HepG2 (cell line): ENCODE results near the gene KIF22. TPM values are rescaled to one million over a fixed set of nuclear protein-coding genes. Genes with fewer than 3 reads are reported as not detected.

Experiments
- ATAC-seq: fragments of 200-7000 bp; cut with Tn5 transposase; 3 replicates; pipeline ENCODE4 v1.9.1; 2020; ENCODE audit warnings: mild to moderate bottlenecking, moderate library complexity
- BruUV-seq: library from RNA; stranded (reverse); fragments of 400-500 nt; replicated peaks from 2 replicates; lab custom pipeline; 2021; lab: Mats Ljungman, UMichigan
- CTCF ChIA-PET: fragments of 300-600 bp; formaldehyde crosslinking; extraction: SDS; loops from one replicate; lab custom pipeline; 2021; ENCODE audit warnings: low total read pairs, inconsistent platforms, low intra/inter-chr PET ratio; lab: Yijun Ruan, JAX
- POLR2A ChIA-PET: fragments of 350-600 bp; sonication (Branson Sonifier 250); formaldehyde crosslinking; loops from one replicate; lab custom pipeline; 2020; ENCODE audit warnings: antibody characterized with exemption, inconsistent platforms; lab: Yijun Ruan, JAX
- DNase-seq: peaks from one replicate; pipeline ENCODE4 v3.0.0-alpha.2; 2015; ENCODE audit warnings: low spot score
- FAIRE-seq: peaks from 3 replicates; lab custom pipeline; 2011; peaks lifted over from hg19 to GRCh38; lab: Jason Lieb, UNC
- H2AFZ ChIP-seq: one replicate; pipeline ENCODE4 v1.6.1; 2011; ENCODE audit warnings: low read length, inconsistent platforms
- H3K27ac ChIP-seq: fragments of 300-600 bp; 3 replicates; pipeline ENCODE4 v1.8.0; 2011; ENCODE audit warnings: mixed run types, mild to moderate bottlenecking, mixed read lengths, low read length, inconsistent platforms; ENCODE audit not compliant: insufficient read depth; ENCODE audit errors: extremely low read length
- H3K27me3 ChIP-seq, 2 experiments: fragments of 200-600 bp in 1 of 2; 2 replicates in 1 of 2; 3 replicates in 1 of 2; pipeline versions ENCODE4 v1.6.0 to v1.8.0; 2011; ENCODE audit warnings: low read length in 2 of 2, mild to moderate bottlenecking in 2 of 2, moderate library complexity in 2 of 2, inconsistent platforms in 1 of 2; ENCODE audit not compliant: insufficient read depth in 2 of 2, control insufficient read depth in 1 of 2
- H3K36me3 ChIP-seq, 2 experiments: fragments of 200-600 bp in 1 of 2; replicated peaks in 1 of 2; 2 replicates in 1 of 2; 3 replicates in 1 of 2; pipeline versions ENCODE4 v1.5.1 to v1.8.0; 2011; ENCODE audit warnings: low read length in 2 of 2, inconsistent platforms in 1 of 2; ENCODE audit not compliant: insufficient read depth in 2 of 2, control insufficient read depth in 1 of 2
- H3K4me1 ChIP-seq: 2 replicates; pipeline ENCODE4 v1.5.1; 2012; ENCODE audit warnings: low read length, inconsistent platforms; ENCODE audit not compliant: insufficient read depth
- H3K4me2 ChIP-seq: 2 replicates; pipeline ENCODE4 v1.6.0; 2011; ENCODE audit warnings: low read depth, low read length, inconsistent platforms
- H3K4me3 ChIP-seq, 3 experiments: fragments of 200-600 bp in 1 of 3; sonication (generic), shearing (Covaris generic) in 1 of 3; replicated peaks in 1 of 3; 2 replicates each; pipeline ENCODE4 v1.5.1; 2011 to 2016; ENCODE audit warnings: low read length in 3 of 3, inconsistent platforms in 2 of 3, low read depth in 2 of 3, mild to moderate bottlenecking in 2 of 3, control low read depth in 1 of 3, mixed read lengths in 1 of 3; ENCODE audit not compliant: insufficient read depth in 1 of 3
- H3K79me2 ChIP-seq: one replicate; pipeline ENCODE4 v1.6.1; 2011; ENCODE audit warnings: low read length, inconsistent platforms; ENCODE audit not compliant: insufficient read depth
- H3K9ac ChIP-seq: 2 replicates; pipeline ENCODE4 v1.6.0; 2011; ENCODE audit warnings: mild to moderate bottlenecking, low read depth, low read length, inconsistent platforms; ENCODE audit not compliant: insufficient read depth
- H3K9me3 ChIP-seq: 2 replicates; pipeline ENCODE4 v1.5.1; 2012; ENCODE audit warnings: mild to moderate bottlenecking, low read length
- H4K20me1 ChIP-seq: 2 replicates; pipeline ENCODE4 v1.6.0; 2011; ENCODE audit warnings: inconsistent platforms, mild to moderate bottlenecking, low read length, moderate library complexity; ENCODE audit not compliant: insufficient read depth
- BRCA1 ChIP-seq: sonication (generic); formaldehyde crosslinking; IDR thresholded peaks from 2 replicates; pipeline ENCODE4 v1.4.0; 2020; ENCODE audit warnings: missing genetic modification reagents
- HMG20A ChIP-seq: IDR thresholded peaks from 2 replicates; pipeline ENCODE4 v1.6.1; 2016; ENCODE audit warnings: borderline replicate concordance
- LCORL ChIP-seq, 2 experiments: fragments of 450-650 bp in 1 of 2; sonication (generic) in 1 of 2; formaldehyde crosslinking in 1 of 2; IDR thresholded peaks; 2 replicates each; pipeline versions ENCODE4 v1.5.0 to v1.6.1; 2017 to 2020; ENCODE audit warnings: antibody characterized with exemption in 1 of 2, missing genetic modification reagents in 1 of 2
- NCOA5 ChIP-seq: sonication (generic); formaldehyde crosslinking; IDR thresholded peaks from 2 replicates; pipeline ENCODE4 v1.4.0; 2020; ENCODE audit warnings: missing genetic modification reagents
- NRL ChIP-seq: sonication (generic); formaldehyde crosslinking; IDR thresholded peaks from 2 replicates; pipeline ENCODE4 v1.5.0; 2020; ENCODE audit warnings: missing genetic modification reagents, mild to moderate bottlenecking, moderate library complexity, borderline replicate concordance
- SIN3B ChIP-seq: fragments of 150-350 bp; IDR thresholded peaks from 2 replicates; pipeline ENCODE4 v1.6.1; 2014; ENCODE audit warnings: low read length
- YEATS4 ChIP-seq: sonication (generic); formaldehyde crosslinking; IDR thresholded peaks from 2 replicates; pipeline ENCODE4 v1.4.0; 2020; ENCODE audit warnings: missing genetic modification reagents, borderline replicate concordance
- ZNF530 ChIP-seq: sonication (generic); formaldehyde crosslinking; IDR thresholded peaks from 2 replicates; pipeline ENCODE4 v1.5.0; 2020; ENCODE audit warnings: low read depth, mild to moderate bottlenecking, missing genetic modification reagents
- ZNF563 ChIP-seq: sonication (generic); formaldehyde crosslinking; IDR thresholded peaks from 2 replicates; pipeline ENCODE4 v1.8.0; 2022; ENCODE audit warnings: mild to moderate bottlenecking, moderate library complexity, missing genetic modification reagents
- ZNF660 ChIP-seq: sonication (generic); formaldehyde crosslinking; IDR thresholded peaks from 2 replicates; pipeline ENCODE4 v1.5.1; 2020; ENCODE audit warnings: mild to moderate bottlenecking, low read depth, missing genetic modification reagents, borderline replicate concordance
- ZSCAN30 ChIP-seq: sonication (generic); formaldehyde crosslinking; IDR thresholded peaks from 2 replicates; pipeline ENCODE4 v1.5.0; 2020; ENCODE audit warnings: mild to moderate bottlenecking, missing genetic modification reagents
- WGBS: methylation state at CpG from one replicate; pipeline ENCODE4 v1.1.6; 2017; ENCODE audit warnings: low lambda C conversion rate; 5-methylcytosine and 5-hydroxymethylcytosine counted together
- in situ Hi-C: cut with HindIII; loops from 2 replicates; pipeline ENCODE4 v1.10.0; 2017; ENCODE audit warnings: low pct_unique_long_range_greater_than_20kb; ENCODE audit not compliant: extremely low pct_ligation_motif_present
- intact Hi-C: fragments of 100-400 bp; cut with micrococcal nuclease; formaldehyde crosslinking; loops from one replicate; pipeline ENCODE4 v1.10.0; 2022; ENCODE audit not compliant: unreplicated experiment
- polyA plus RNA-seq, 8 experiments: library from polyadenylated mRNA; depleted of rRNA in 3 of 8; stranded (reverse) in 7 of 8; unstranded in 1 of 8; fragments of >200 nt; fragmentation: Illumina TruSeq in 4 of 8; extraction: Trizol in 4 of 8; gene quantifications; 2 replicates each; pipeline versions ENCODE4 v1.2.1 to v1.2.3, GENCODE V29; 2011 to 2016; ENCODE audit warnings: low read depth in 4 of 8, missing spikeins in 1 of 8, mixed read lengths in 1 of 8; ENCODE audit not compliant: insufficient read depth in 1 of 8
- total RNA-seq, 5 experiments: library from RNA; depleted of rRNA; stranded (reverse); fragments of >200 nt; fragmentation: Illumina TruSeq; extraction: Trizol; gene quantifications; 2 replicates each; pipeline ENCODE4 v1.2.3, GENCODE V29; 2016; ENCODE audit warnings: low read depth in 1 of 5
- TF ChIP-seq, protein P1 (sequence below): sonication (generic); formaldehyde crosslinking; IDR thresholded peaks from 2 replicates; pipeline ENCODE4 v1.8.0; 2022; ENCODE audit warnings: missing genetic modification reagents, mild to moderate bottlenecking, moderate library complexity, borderline replicate concordance
- TF ChIP-seq, protein P2 (sequence below): sonication (generic); formaldehyde crosslinking; IDR thresholded peaks from 2 replicates; pipeline ENCODE4 v1.5.1; 2020; ENCODE audit warnings: missing genetic modification reagents, mild to moderate bottlenecking, borderline replicate concordance
- TF ChIP-seq, protein P3 (sequence below): IDR thresholded peaks from 2 replicates; pipeline ENCODE4 v1.6.1; 2016; ENCODE audit warnings: low read depth, control low read depth

KIF22 gene
- total and polyA plus RNA-seq, 2 of the 13 experiments (the other 11 are each of a cell fraction or from before 2014, with no cell fraction given) = 95.8 to 118 TPM

DNA sequence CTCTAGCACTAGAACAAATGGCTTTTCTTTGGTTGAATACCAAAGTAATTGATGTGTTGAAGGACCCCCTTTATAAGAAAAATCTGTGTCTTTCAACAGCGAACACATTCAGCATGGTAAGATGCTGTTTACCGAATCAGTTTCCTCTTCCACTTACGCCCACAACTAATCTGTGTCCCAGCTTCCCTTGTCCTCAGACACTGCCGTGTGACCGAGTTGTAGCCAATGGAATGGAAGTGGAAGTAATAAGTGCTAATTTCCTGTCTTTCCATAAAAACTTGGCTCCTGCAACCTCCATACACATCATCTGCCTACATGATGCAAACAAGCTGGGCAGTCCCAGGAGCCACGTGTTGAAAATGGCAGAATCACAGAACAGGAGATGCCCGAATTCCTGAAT lies 62.1 kb downstream of the KIF22 start:
- no peak for FAIRE-seq
- 69% methylated on average over 7 of the region's 7 CpGs for WGBS
- in situ Hi-C loops = no loop called here

More for the DNA sequence above, 62.1 kb downstream of the KIF22 start:
- no TSS peak for BruUV-seq
- CTCF ChIA-PET = no interaction called here
- intact Hi-C loops = no loop called here
- Histone ChIP-seq H4K20me1 (no peaks in the 10 kb centered on the region), H3K27ac (no peak overlapping the region), H3K4me1 (no peaks in the 10 kb centered on the region), H2AFZ (no peak overlapping the region), H3K9me3 (no peaks in the 10 kb centered on the region), H3K79me2 (no peaks in the 10 kb centered on the region), H3K4me2 (no peak overlapping the region), H3K4me3 (no peak overlapping the region), H3K36me3 (no peaks in the 10 kb centered on the region), H3K9ac (no peak overlapping the region), H3K27me3 (no peaks in the 10 kb centered on the region)
- POLR2A ChIA-PET = interaction anchor here (0.9 kb wide), 1 partner anchor 36 kb away, joined by 3 read pairs; no protein-coding TSS in a partner anchor
- DNase-seq (no peak), ATAC-seq (no peak)
- TF ChIP-seq ZNF563 = no peak
- TF ChIP-seq, protein P1, sequence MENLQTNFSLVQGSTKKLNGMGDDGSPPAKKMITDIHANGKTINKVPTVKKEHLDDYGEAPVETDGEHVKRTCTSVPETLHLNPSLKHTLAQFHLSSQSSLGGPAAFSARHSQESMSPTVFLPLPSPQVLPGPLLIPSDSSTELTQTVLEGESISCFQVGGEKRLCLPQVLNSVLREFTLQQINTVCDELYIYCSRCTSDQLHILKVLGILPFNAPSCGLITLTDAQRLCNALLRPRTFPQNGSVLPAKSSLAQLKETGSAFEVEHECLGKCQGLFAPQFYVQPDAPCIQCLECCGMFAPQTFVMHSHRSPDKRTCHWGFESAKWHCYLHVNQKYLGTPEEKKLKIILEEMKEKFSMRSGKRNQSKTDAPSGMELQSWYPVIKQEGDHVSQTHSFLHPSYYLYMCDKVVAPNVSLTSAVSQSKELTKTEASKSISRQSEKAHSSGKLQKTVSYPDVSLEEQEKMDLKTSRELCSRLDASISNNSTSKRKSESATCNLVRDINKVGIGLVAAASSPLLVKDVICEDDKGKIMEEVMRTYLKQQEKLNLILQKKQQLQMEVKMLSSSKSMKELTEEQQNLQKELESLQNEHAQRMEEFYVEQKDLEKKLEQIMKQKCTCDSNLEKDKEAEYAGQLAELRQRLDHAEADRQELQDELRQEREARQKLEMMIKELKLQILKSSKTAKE (CRISPR knock-in tag) = no peak
- TF ChIP-seq SIN3B = no peak
- TF ChIP-seq YEATS4 = no peak
- TF ChIP-seq LCORL (IDR thresholded peaks at IDR 0.05) = no peak
- no peak for TF ChIP-seq LCORL (CRISPR knock-in tag; IDR thresholded peaks at IDR 0.05)
- TF ChIP-seq, protein P2, sequence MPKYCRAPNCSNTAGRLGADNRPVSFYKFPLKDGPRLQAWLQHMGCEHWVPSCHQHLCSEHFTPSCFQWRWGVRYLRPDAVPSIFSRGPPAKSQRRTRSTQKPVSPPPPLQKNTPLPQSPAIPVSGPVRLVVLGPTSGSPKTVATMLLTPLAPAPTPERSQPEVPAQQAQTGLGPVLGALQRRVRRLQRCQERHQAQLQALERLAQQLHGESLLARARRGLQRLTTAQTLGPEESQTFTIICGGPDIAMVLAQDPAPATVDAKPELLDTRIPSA (CRISPR knock-in tag) = no peak
- no peak for TF ChIP-seq ZNF660 (CRISPR knock-in tag)
- no peak for TF ChIP-seq ZNF530
- no peak for TF ChIP-seq ZSCAN30 (CRISPR knock-in tag)
- TF ChIP-seq BRCA1 = no peak
- TF ChIP-seq NCOA5 (CRISPR knock-in tag) = no peak
- TF ChIP-seq HMG20A = no peak
- no peak for TF ChIP-seq NRL (CRISPR knock-in tag)
- TF ChIP-seq, protein P3, sequence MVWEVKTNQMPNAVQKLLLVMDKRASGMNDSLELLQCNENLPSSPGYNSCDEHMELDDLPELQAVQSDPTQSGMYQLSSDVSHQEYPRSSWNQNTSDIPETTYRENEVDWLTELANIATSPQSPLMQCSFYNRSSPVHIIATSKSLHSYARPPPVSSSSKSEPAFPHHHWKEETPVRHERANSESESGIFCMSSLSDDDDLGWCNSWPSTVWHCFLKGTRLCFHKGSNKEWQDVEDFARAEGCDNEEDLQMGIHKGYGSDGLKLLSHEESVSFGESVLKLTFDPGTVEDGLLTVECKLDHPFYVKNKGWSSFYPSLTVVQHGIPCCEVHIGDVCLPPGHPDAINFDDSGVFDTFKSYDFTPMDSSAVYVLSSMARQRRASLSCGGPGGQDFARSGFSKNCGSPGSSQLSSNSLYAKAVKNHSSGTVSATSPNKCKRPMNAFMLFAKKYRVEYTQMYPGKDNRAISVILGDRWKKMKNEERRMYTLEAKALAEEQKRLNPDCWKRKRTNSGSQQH = no peak
